GM21529 (cell line): ENCODE data around the gene EFNA3.

ENCODE experiments used
- ATAC-seq: cut with Tn5 transposase; IDR thresholded peaks from one replicate; pipeline ENCODE4 v1.9.1; 2021; ENCODE audit not compliant: unreplicated experiment

EFNA3 gene

GRCh38 chr1:155066777-155067176, 11.9 kb upstream of the EFNA3 start:
- no peak for ATAC-seq

- no peak for ATAC-seq
Measured at GRCh38 chr1:155068599-155068998, 10.0 kb upstream of the EFNA3 start.

- ATAC-seq, result no peak
Measured at GRCh38 chr1:155069551-155070157, 9.0 kb upstream of the EFNA3 start.

GRCh38 chr1:155070158-155070621, 8.4 kb upstream of the EFNA3 start:
- no peak for ATAC-seq

GRCh38 chr1:155070721-155071569, 7.7 kb upstream of the EFNA3 start:
- peak; percentile 64 for ATAC-seq

- ATAC-seq, result no peak
Measured at GRCh38 chr1:155071701-155072100, 6.9 kb upstream of the EFNA3 start.

GRCh38 chr1:155072531-155073289, 5.9 kb upstream of the EFNA3 start:
- no peak for ATAC-seq

- ATAC-seq, result no peak
Measured at GRCh38 chr1:155073377-155074242, 5.0 kb upstream of the EFNA3 start.

- no peak for ATAC-seq
Measured at GRCh38 chr1:155075535-155075934, 3.1 kb upstream of the EFNA3 start.

- ATAC-seq, result no peak
Measured at GRCh38 chr1:155076371-155076770, 2.3 kb upstream of the EFNA3 start.

GRCh38 chr1:155077346-155077745, 1.3 kb upstream of the EFNA3 start:
- no peak for ATAC-seq

- ATAC-seq, result no peak
Measured at GRCh38 chr1:155077758-155078445, 735 bp upstream of the EFNA3 start.

- no peak for ATAC-seq
Measured at GRCh38 chr1:155079210-155079486, 511 bp downstream of the EFNA3 start.

GRCh38 chr1:155079487-155080311, 1.1 kb downstream of the EFNA3 start:
- no peak for ATAC-seq

- no peak for ATAC-seq
Measured at GRCh38 chr1:155080312-155081228, 1.9 kb downstream of the EFNA3 start.

GRCh38 chr1:155081472-155082300, 3.0 kb downstream of the EFNA3 start:
- no peak for ATAC-seq

- ATAC-seq, result no peak
Measured at GRCh38 chr1:155082301-155083051, 3.8 kb downstream of the EFNA3 start.
